ENCODE results near the gene TTC4. TPM values are rescaled to one million over a fixed set of nuclear protein-coding genes. Genes with fewer than 3 reads are reported as not detected.

TTC4 gene
- total RNA-seq, 1 donor from 2014 or later: 26.0 TPM

DNA sequence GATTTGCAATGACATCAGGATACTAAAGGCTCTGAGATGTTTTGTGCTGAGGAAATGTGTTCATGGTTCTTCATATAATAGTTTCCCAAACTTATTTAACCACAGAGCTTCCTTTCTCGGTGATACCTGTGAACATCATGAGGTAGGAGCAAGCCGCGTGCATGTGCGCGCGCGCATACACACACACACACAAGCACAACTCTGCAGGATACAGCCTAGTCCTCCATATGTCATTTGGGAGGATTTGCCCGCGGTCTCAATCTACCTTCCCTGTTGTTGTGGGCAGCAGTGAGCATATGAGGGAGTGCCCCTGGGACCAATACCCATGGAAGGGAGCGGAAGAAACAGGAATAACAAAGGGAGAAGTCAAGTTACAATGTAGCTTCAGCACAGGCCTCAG lies 12.2 kb upstream of the TTC4 start:
- no peak for DNase-seq (ENCODE audit: low read depth)

GRCh38 chr1:54705153-54705552 lies 10.5 kb upstream of the TTC4 start:
- no peak for DNase-seq (ENCODE audit: low read depth)

DNA sequence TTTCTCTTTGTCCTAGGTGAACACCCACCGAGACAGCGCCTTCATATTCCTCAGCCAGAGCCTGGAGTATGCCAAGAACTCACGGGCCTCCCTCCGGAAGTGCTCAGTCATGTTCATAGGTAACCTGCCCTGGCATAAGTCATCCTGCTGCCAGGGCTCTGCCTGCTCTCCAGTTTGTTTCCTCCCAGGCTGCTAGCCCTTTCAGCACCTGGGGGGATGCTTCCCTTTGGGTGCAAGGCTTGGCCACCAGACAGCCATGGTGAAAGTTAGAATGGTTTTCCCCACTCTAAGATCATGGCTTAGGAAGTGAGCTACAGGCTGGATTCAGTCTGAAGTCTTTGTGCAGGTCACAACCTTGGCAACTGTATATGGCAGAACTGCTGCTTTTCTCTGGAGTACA lies 9.2 kb upstream of the TTC4 start:
- no peak for DNase-seq (ENCODE audit: low read depth)

DNA sequence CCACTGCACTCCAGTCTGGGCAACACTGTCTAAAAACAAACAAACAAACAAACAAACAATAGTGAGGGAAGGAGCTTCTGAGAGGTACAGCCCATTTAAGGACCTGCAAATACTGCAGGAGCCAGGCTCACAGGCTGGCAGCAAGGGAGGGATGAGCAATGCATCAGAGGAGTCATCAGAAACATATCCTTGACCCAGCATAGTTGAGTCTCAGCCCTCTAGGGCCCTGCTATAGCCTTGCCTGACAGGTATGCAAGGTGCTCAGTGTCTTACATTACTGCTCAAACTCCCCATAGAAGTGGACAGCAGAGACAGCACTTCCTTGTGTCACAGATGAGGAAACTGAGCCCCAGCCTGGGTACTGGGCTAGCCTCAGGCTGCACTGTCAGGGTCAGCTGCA lies 7.3 kb upstream of the TTC4 start:
- no peak for DNase-seq (ENCODE audit: low read depth)

DNA sequence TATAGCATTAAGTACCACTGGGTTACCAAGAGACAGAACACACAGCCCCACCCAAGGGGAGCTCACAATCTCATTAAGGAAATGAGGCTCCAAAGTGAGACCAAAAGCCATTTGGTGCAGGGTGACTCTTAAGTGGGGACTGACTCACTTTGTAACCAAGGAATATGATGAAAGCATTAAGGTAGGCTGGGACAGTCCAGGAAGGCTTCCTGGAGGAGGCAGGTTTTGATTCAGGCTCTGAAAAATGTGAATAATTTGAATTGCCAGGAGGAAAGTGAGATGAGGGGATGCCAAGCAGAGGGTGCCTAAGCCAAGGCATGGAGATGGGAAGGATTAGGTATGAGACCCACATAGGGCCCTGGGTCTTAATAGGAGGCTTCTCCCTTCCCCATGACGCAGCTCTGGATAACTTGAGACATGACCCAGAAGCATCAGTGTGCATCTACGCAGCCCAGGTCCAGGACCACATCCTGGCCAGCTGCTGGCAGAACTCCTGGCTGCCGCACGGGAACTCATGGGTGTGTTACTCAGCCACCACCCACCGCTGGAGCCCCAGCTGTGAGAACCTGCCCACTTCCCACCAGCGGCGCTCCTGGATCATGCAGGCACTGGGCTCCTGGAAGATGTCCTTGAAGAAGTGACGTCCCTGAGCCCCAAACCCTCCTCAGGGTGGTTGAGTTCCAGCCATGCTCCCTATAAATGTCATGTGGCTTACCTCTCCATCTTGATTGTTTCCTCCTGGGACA lies 5.9 kb upstream of the TTC4 start:
- DNase-seq (ENCODE audit: low read depth): no peak

- DNase-seq (ENCODE audit: low read depth): no peak
Observed at GRCh38 chr1:54710434-54710833, 5.2 kb upstream of the TTC4 start.

GRCh38 chr1:54710841-54711240 lies 4.8 kb upstream of the TTC4 start:
- DNase-seq (ENCODE audit: low read depth): no peak

GRCh38 chr1:54711536-54711935 lies 4.1 kb upstream of the TTC4 start:
- no peak for DNase-seq (ENCODE audit: low read depth)

GRCh38 chr1:54714881-54715492 lies 674 bp upstream of the TTC4 start:
- no peak for DNase-seq (ENCODE audit: low read depth)

- DNase-seq (ENCODE audit: low read depth): peak; percentile 65
Observed at GRCh38 chr1:54716299-54717047, 812 bp downstream of the TTC4 start.

DNA sequence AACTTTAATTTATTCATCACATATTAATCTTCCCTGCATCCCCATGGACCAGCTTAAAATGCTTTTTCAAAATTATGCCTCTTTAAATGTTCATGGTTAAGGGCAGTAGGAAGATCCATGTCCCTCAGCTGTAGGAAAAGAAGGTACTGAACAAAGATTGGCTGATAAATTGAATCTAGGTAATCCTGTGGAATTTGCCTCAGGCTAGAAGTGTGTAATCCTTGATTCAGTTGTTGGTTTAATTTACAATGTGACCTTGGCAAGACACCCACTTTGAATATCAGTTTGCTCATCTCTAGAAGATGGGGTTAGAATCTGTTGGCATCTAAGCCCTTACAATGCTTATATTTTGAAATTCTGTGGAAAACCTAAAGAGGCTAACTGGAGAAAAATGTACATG lies 6.1 kb downstream of the TTC4 start:
- DNase-seq (ENCODE audit: low read depth): no peak

DNA sequence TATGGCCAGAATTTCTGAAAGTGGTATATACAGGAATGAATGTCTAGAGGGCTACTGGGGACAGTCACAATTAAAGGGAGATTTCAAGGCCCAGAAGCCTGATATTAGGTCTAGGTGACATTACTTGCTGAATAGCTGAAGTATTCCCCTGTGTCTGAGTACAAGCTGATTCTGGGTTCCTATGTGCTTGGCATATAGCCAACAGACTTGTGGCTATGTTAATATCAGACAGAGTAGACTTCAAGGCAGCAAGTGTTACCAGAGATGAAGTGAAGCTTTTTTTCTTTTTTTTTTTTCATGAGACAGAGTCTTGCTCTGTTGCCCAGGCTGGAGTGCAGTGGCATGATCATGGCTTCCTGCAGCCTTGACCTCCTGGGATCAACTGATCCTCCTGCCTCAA lies 8.3 kb downstream of the TTC4 start:
- peak; percentile 42 for DNase-seq (ENCODE audit: low read depth)

- no peak for DNase-seq (ENCODE audit: low read depth)
Observed at GRCh38 chr1:54724771-54725170, 9.1 kb downstream of the TTC4 start.

DNA sequence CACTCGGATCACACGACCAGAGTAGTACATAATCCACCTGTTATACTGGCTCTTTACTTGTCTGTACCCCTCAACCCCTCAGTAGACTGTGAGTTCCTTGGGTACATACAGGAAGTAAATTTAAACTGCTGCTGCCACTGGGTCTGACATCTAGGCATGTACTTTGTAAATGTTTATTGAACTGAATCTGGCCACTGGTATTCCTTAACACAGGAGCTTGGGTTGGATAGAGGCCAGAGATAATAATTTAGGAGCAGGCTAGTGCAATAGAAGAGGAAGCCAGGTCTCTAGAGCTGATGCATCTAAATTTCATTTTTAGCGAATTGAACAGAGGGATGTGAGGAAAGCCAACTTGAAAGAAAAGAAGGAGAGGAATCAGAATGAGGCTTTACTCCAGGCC lies 12.4 kb downstream of the TTC4 start:
- peak; percentile 31 for DNase-seq (ENCODE audit: low read depth)

DNA sequence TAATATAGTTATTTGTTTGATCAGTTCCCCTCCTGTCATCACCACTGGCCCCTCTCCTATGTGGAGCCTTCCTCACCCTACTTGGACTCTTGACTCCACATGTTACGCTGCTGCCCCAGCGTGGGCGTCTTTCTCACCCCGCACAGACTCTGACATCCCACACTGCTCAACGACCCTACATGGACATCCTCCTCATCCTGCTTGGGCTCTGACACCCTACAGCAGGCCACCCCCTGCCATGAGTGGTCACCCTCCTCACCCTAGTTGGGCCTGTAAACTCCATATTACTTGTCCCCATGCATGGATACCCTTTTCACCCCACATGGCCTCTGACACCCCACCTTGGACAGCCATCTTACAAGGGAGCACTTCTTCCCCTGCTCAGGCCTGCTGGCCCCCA lies 21.0 kb downstream of the TTC4 start:
- DNase-seq (ENCODE audit: low read depth): no peak

- DNase-seq (ENCODE audit: low read depth): no peak
Observed at GRCh38 chr1:54738244-54738643, 22.6 kb downstream of the TTC4 start.

- DNase-seq (ENCODE audit: low read depth): no peak
Observed at GRCh38 chr1:54741531-54741930, 25.9 kb downstream of the TTC4 start.

- DNase-seq (ENCODE audit: low read depth): no peak
Observed at GRCh38 chr1:54742282-54742681, 26.6 kb downstream of the TTC4 start.

DNA sequence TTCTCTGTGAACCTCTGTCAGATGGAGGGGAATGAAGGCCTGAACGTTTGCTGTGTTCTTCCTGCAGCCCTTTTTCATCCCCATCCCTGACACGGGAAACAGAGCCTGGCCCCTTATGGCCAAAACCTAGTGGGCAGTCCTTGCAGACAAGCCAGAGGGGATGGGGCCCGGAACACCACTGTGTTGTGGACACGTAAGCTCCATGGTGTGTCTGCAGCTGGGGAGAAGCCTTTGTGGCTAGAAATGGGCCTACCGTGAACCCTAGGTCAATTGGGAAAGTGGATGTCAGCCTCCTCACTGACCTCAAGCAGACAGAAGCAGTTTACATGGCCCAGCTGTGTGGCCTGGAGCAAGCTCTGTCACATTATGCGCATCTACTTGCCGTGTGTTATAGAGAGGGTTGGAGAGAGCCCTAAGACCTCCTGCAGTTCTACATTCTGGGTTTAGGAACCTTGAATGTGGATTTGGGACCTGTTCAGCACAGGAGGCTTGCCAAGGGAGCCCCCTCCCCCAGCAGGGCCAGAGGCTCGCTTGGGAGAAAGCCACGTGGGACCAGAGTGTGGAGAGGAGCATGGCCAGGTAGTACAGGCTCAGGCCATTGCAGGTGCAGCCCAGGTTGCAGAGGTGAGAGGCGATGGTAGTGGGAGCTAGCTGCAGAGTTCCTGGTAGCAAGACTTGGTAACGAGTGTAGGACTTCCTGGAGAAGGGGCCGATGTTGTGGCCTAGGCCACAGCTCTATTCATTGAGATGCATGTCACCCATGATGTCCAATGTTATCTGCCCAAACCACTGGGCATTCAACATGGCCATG lies 28.0 kb downstream of the TTC4 start:
- no peak for DNase-seq (ENCODE audit: low read depth)

- no peak for DNase-seq (ENCODE audit: low read depth)
Observed at GRCh38 chr1:54744696-54745095, 29.0 kb downstream of the TTC4 start.

DNA sequence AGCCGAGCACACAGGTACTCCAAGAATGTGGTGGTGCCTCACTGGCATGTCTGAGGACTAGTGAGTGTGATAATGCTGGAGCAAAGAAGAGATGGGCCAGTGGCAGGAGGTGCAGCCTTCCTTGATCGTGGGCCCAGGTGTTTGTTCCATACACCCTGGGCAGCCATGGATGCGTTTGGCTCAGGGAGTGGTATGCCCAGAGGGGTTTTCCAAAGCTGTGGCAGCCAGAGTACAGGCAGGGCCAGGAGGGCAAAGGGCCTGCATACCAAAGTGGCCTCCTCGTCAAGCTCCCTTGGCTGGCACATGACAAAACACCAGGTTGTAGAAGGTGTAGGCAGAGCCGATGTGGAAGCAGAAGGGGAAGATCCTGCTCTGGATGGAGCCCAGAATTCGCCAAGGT lies 29.6 kb downstream of the TTC4 start:
- peak; percentile 11 for DNase-seq (ENCODE audit: low read depth)

DNA sequence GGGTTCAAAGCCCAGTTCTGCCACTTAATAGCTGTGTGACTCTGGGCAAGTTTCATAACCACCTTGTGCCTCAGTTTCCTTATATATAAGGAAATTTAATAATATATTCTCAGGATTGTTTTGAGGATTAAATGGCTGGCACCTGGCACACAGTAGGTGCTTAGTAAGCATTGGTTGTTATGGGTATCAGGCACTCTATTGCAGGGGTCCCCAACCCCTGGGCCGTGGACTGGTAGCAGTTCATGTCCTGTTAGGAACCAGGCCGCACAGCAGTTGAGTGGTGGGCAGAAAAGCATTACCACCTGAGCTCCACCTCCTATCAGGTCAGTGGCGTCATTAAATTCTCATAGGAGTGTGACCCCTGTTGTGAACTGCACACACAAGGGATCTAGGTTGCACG lies 30.2 kb downstream of the TTC4 start:
- DNase-seq (ENCODE audit: low read depth): no peak

Measured in renal cortical epithelial cell (primary cell).